Hypothalamus (tissue), 51 donors: Measurements from ENCODE around the gene KSR1.

Experiments used
- DNase-seq, 51 donors: peaks; one replicate each; lab custom pipeline; 2025; lab: John Stamatoyannopoulos, UW

KSR1 gene

GRCh38 chr17:27506348-27507218 lies 50.3 kb downstream of the KSR1 start:
- DNase-seq, result no peak

- peak in 2 of 51 donors; percentile 21 to 31 for DNase-seq
These were observed 55.1 kb downstream of the KSR1 start for GRCh38 chr17:27511168-27511883.

GRCh38 chr17:27512031-27512430 lies 55.8 kb downstream of the KSR1 start:
- DNase-seq, result peak in 1 of 51 donors; percentile 35

GRCh38 chr17:27512511-27513346 lies 56.5 kb downstream of the KSR1 start:
- DNase-seq, result peak in 2 of 51 donors; percentile 18 to 24

- DNase-seq, result peak in 26 of 51 donors; percentile 22 to 83 (median 46)
These were observed 57.6 kb downstream of the KSR1 start for GRCh38 chr17:27513849-27514248.

GRCh38 chr17:27514595-27515413 lies 58.6 kb downstream of the KSR1 start:
- DNase-seq, result no peak

GRCh38 chr17:27518048-27518447 lies 61.8 kb downstream of the KSR1 start:
- peak in 1 of 51 donors; percentile 16 for DNase-seq

- DNase-seq, result no peak
These were observed 62.6 kb downstream of the KSR1 start for GRCh38 chr17:27518545-27519521.

GRCh38 chr17:27519550-27519949 lies 63.3 kb downstream of the KSR1 start:
- DNase-seq, result peak in 1 of 51 donors; percentile 46

- DNase-seq, result peak in 44 of 51 donors; percentile 12 to 87 (median 62)
These were observed 64.4 kb downstream of the KSR1 start for GRCh38 chr17:27520491-27521185.

- DNase-seq, result no peak
These were observed 65.2 kb downstream of the KSR1 start for GRCh38 chr17:27521281-27522027.

- DNase-seq, result no peak
These were observed 65.9 kb downstream of the KSR1 start for GRCh38 chr17:27522028-27522635.

GRCh38 chr17:27523712-27524111 lies 67.5 kb downstream of the KSR1 start:
- DNase-seq, result no peak

GRCh38 chr17:27524594-27524993 lies 68.3 kb downstream of the KSR1 start:
- DNase-seq, result no peak

GRCh38 chr17:27525316-27525715 lies 69.1 kb downstream of the KSR1 start:
- DNase-seq, result no peak

- DNase-seq, result no peak
These were observed 69.8 kb downstream of the KSR1 start for GRCh38 chr17:27525836-27526603.
